Measurements from ENCODE around the gene ABCG1. TPM values are rescaled to one million over a fixed set of nuclear protein-coding genes. Genes with fewer than 3 reads are reported as not detected.

Gene ABCG1
- total and polyA plus RNA-seq, 2 donors (not counting 3 experiments of a cell fraction or from before 2014, with no cell fraction given), result 6.7 to 19.6 TPM

DNA sequence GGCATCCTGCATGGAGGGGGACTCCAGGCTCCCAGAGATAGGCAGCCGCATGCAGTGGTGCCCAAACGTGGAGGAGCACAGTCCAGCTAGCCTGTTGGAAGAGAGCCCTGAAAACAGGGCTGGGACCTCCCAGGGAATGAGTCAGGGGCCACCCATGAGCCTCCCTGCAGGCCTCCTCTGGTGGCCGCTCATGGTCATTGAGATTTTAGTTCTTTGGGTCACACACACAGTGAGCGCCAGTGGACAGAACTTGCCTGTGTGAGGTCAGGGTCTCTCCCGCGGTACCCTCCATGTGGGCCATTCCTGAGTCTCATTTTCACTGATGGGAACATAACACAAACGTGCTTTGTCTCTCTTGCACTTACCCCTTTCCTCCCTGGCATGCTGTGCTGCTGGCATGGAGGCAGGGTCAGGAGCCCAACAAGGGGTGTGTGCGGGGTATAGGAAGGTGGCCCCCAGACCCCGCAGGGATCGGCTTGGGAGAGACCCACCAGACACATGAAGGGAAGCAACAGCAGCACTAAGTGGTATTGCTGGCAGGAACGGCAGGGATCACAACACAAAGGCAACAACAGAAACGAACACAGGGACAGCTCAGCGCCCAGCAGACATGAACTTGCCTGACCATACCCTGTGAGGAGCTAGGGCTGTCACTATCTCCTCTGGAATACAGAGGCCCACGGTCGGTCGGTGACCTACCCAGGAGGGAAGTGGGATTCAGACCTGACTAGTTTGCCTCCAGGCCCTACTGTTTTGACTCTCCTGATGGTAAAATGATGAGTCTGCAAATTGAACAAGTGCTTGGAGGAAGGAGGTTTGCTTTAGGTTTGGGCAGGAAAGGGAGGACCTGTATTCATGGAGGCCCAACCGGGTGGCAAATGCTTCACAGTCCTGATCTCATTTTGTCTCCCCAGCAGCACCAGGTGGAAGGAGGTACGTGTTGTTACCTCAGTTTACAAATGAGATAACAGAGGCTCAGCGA is 31.8 kb downstream of the ABCG1 start:
- Histone ChIP-seq H4K20me1 (replicated peaks; ENCODE audit: control insufficient read depth, extremely low read depth, insufficient read depth, low read length) (no peaks in the 10 kb centered on the region), H3K4me1 (ENCODE audit: control insufficient read depth, extremely low read depth, insufficient read depth, low read length) (no peaks in the 10 kb centered on the region), H3K27ac (ENCODE audit: insufficient read depth, low read depth, low read length) (no peak overlapping the region), H3K4me3 (replicated peaks in 1 of 3; ENCODE audit: insufficient read depth in 1 of 3, low read depth in 1 of 3, low read length in 3 of 3) (no peak overlapping the region), H3K9ac (replicated peaks; ENCODE audit: extremely low read depth, insufficient read depth, low read length) (no peak overlapping the region), H3K27me3 (ENCODE audit: control insufficient read depth in 2 of 2, insufficient read depth in 2 of 2, low read length in 2 of 2) (peaks cover 1 to 11% of the 10 kb centered on the region in 2 experiments), H3K9me1 (replicated peaks; ENCODE audit: control insufficient read depth, extremely low read depth, insufficient read depth, low read length) (no peaks in the 10 kb centered on the region), H3K36me3 (ENCODE audit: control insufficient read depth in 2 of 2, extremely low read depth in 1 of 2, insufficient read depth in 2 of 2, low read length in 2 of 2) (no peaks in the 10 kb centered on the region), H3K4me2 (ENCODE audit: insufficient read depth, low read length) (no peak overlapping the region), H3K9me3 (replicated peaks; ENCODE audit: control insufficient read depth, insufficient read depth, low read length) (no peaks in the 10 kb centered on the region), H2AFZ (ENCODE audit: low read depth, low read length) (no peak overlapping the region), H3K79me2 (ENCODE audit: control insufficient read depth, insufficient read depth, low read length) (no peaks in the 10 kb centered on the region)
- ChIA-PET CTCF (interaction anchor here (1.9 kb wide), 1 partner anchor 30 kb away, joined by 4 read pairs; no protein-coding TSS in a partner anchor), POLR2A (no interaction called here)
- BruUV-seq (replicated peaks), result no TSS peak
- dilution Hi-C loops (cut with MboI; ENCODE audit: extremely low pct_ligation_motif_present, low sequenced_read_pairs), result no loop called here
- TF ChIP-seq MYC (IDR thresholded peaks at IDR 0.05; ENCODE audit: low read depth, low read length), result no peak
- no peak for TF ChIP-seq JUN (IDR thresholded peaks at IDR 0.05; ENCODE audit: borderline replicate concordance, insufficient read depth, insufficient read length, low read depth)
- TF ChIP-seq GATA2 (IDR thresholded peaks at IDR 0.05; ENCODE audit: insufficient read depth, insufficient read length, low read depth, low read length), result no peak
- TF ChIP-seq, protein P1, sequence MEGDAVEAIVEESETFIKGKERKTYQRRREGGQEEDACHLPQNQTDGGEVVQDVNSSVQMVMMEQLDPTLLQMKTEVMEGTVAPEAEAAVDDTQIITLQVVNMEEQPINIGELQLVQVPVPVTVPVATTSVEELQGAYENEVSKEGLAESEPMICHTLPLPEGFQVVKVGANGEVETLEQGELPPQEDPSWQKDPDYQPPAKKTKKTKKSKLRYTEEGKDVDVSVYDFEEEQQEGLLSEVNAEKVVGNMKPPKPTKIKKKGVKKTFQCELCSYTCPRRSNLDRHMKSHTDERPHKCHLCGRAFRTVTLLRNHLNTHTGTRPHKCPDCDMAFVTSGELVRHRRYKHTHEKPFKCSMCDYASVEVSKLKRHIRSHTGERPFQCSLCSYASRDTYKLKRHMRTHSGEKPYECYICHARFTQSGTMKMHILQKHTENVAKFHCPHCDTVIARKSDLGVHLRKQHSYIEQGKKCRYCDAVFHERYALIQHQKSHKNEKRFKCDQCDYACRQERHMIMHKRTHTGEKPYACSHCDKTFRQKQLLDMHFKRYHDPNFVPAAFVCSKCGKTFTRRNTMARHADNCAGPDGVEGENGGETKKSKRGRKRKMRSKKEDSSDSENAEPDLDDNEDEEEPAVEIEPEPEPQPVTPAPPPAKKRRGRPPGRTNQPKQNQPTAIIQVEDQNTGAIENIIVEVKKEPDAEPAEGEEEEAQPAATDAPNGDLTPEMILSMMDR (IDR thresholded peaks at IDR 0.05; ENCODE audit: extremely low read depth in 1 of 2, insufficient read depth in 1 of 2, low read depth in 1 of 2, low read length in 2 of 2), result no peak
- no peak for TF ChIP-seq POLR2A (IDR thresholded peaks at IDR 0.05; ENCODE audit: low read depth, low read length)
- no peak for TF ChIP-seq POLR2AphosphoS5 (IDR thresholded peaks at IDR 0.05; ENCODE audit: insufficient read depth, low read depth, low read length)
- TF ChIP-seq, protein P2, sequence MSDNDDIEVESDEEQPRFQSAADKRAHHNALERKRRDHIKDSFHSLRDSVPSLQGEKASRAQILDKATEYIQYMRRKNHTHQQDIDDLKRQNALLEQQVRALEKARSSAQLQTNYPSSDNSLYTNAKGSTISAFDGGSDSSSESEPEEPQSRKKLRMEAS (IDR thresholded peaks at IDR 0.05; ENCODE audit: insufficient read depth, insufficient read length), result no peak
- TF ChIP-seq EZH2 (IDR thresholded peaks at IDR 0.05; ENCODE audit: borderline replicate concordance, low read depth, low read length, severe bottlenecking), result no peak
- no peak for TF ChIP-seq FOS (IDR thresholded peaks at IDR 0.05; ENCODE audit: borderline replicate concordance, insufficient read depth, low read length)
- FAIRE-seq (no peak), DNase-seq (ENCODE audit: low read depth, low spot score) (no peak)
- intact Hi-C loops (cut with micrococcal nuclease), result no loop called here

Measured in endothelial cell of umbilical vein (primary cell).